RWPE1 (cell line): Measurements from ENCODE around the gene RGS4.

Experiments used
- CTCF ChIA-PET: fragments of 350-600 bp; sonication (Branson Sonifier 250); formaldehyde crosslinking; extraction: SDS; loops from one replicate; lab custom pipeline; 2021; lab: Yijun Ruan, JAX
- POLR2A ChIA-PET: fragments of 400-600 bp; formaldehyde crosslinking; extraction: SDS; loops from one replicate; lab custom pipeline; 2020; ENCODE audit warnings: antibody characterized with exemption; ENCODE audit not compliant: low non-redundant PET; lab: Yijun Ruan, JAX
- DNase-seq: peaks from one replicate; pipeline ENCODE4 v3.0.0; 2012; ENCODE audit warnings: low spot score
- H3K27ac ChIP-seq: fragments of 450-650 bp; 2 replicates; pipeline ENCODE4 v1.5.1; 2017
- CTCF ChIP-seq: fragments of 450-650 bp; conservative IDR thresholded peaks from 2 replicates; pipeline ENCODE4 v1.5.1; 2017; ENCODE audit warnings: low read depth, mild to moderate bottlenecking

The RGS4 gene

GRCh38 chr1:163038928-163039706 lies 30.0 kb upstream of the RGS4 start:
- CTCF ChIA-PET = no interaction called here
- no peak for TF ChIP-seq CTCF
- POLR2A ChIA-PET = no interaction called here
- DNase-seq = no peak
- H3K27ac ChIP-seq = no peak overlapping the region

- ChIA-PET CTCF (no interaction called here), POLR2A (interaction anchor here (0.6 kb wide), 1 partner anchor 25 kb away, joined by 3 read pairs; no protein-coding TSS in a partner anchor)
- no peak overlapping the region for H3K27ac ChIP-seq
- TF ChIP-seq CTCF = no peak
- DNase-seq = no peak
Measured at GRCh38 chr1:163039707-163040093, 29.5 kb upstream of the RGS4 start.

GRCh38 chr1:163046071-163046470 lies 23.1 kb upstream of the RGS4 start:
- ChIA-PET POLR2A (no interaction called here), CTCF (no interaction called here)
- TF ChIP-seq CTCF = no peak
- no peak for DNase-seq
- H3K27ac ChIP-seq = no peak overlapping the region

GRCh38 chr1:163047951-163048659 lies 21.1 kb upstream of the RGS4 start:
- no peak for TF ChIP-seq CTCF
- no peak for DNase-seq
- CTCF ChIA-PET = no interaction called here
- H3K27ac ChIP-seq = no peak overlapping the region
- POLR2A ChIA-PET = no interaction called here

GRCh38 chr1:163048869-163049268 lies 20.3 kb upstream of the RGS4 start:
- CTCF ChIA-PET = no interaction called here
- DNase-seq = no peak
- H3K27ac ChIP-seq = no peak overlapping the region
- TF ChIP-seq CTCF = no peak
- POLR2A ChIA-PET = no interaction called here

- ChIA-PET POLR2A (no interaction called here), CTCF (no interaction called here)
- DNase-seq = no peak
- no peak overlapping the region for H3K27ac ChIP-seq
- TF ChIP-seq CTCF = no peak
Measured at GRCh38 chr1:163049296-163049695, 19.9 kb upstream of the RGS4 start.
